ENCODE results near the gene RPS27L. TPM values are rescaled to one million over a fixed set of nuclear protein-coding genes. Genes with fewer than 3 reads are reported as not detected.

The RPS27L gene
- total RNA-seq, 4 donors from 2014 or later = 23.7 to 89.6 (median 43.8) TPM

GRCh38 chr15:63194880-63195568, 37.7 kb upstream of the RPS27L start:
- TF ChIP-seq POLR2A (IDR thresholded peaks at IDR 0.05) (no peak), CTCF (IDR thresholded peaks at IDR 0.05) (no peak)
- intact Hi-C loops (cut with DNase I) = no loop called here
- WGBS, 2 donors = 66 to 78% methylated on average over 4 of the region's 4 CpGs
- Histone ChIP-seq H3K4me3 (peak overlapping the region in 1 of 4 donors; percentile 1), H3K27me3 (no peaks in the 10 kb centered on the region), H3K9me3 (no peaks in the 10 kb centered on the region), H3K27ac (peak overlapping the region in 3 of 4 donors; percentile 36 to 44 (median 40)), H3K36me3 (no peaks in the 10 kb centered on the region), H3K4me1 (peaks cover 14 to 81% (median 18%) of the 10 kb centered on the region in 3 donors)
- no peak for DNase-seq

- no peaks in the 10 kb centered on the region for H3K36me3 ChIP-seq
- peaks cover 14 to 85% (median 18%) of the 10 kb centered on the region in 3 donors for H3K4me1 ChIP-seq
- H3K27me3 ChIP-seq = no peaks in the 10 kb centered on the region
- intact Hi-C loops (cut with DNase I) = no loop called here
- TF ChIP-seq CTCF (IDR thresholded peaks at IDR 0.05) = no peak
- no peak for DNase-seq
- H3K4me3 ChIP-seq = peak overlapping the region in 1 of 4 donors; percentile 7
- peak overlapping the region in 3 of 4 donors; percentile 40 to 64 (median 44) for H3K27ac ChIP-seq
- H3K9me3 ChIP-seq = no peaks in the 10 kb centered on the region
- WGBS, 2 donors = 74% methylated on average over 4 of the region's 4 CpGs
Measured at GRCh38 chr15:63194302-63194701, 37.0 kb upstream of the RPS27L start.

- H3K4me3 ChIP-seq = peak overlapping the region in 1 of 4 donors; percentile 25
- H3K27ac ChIP-seq = peak overlapping the region in 3 of 4 donors; percentile 3 to 49 (median 28)
- DNase-seq = no peak
- H3K4me1 ChIP-seq = peaks cover 14 to 93% (median 19%) of the 10 kb centered on the region in 3 donors
- WGBS, 2 donors = 75 to 82% methylated on average over 5 of the region's 5 CpGs
- intact Hi-C loops (cut with DNase I) = no loop called here
- H3K36me3 ChIP-seq = no peaks in the 10 kb centered on the region
- TF ChIP-seq POLR2A (IDR thresholded peaks at IDR 0.05) = no peak
- H3K9me3 ChIP-seq = no peaks in the 10 kb centered on the region
- no peaks in the 10 kb centered on the region for H3K27me3 ChIP-seq
Measured at GRCh38 chr15:63192619-63193206, 35.4 kb upstream of the RPS27L start.

- no peaks in the 10 kb centered on the region for H3K9me3 ChIP-seq
- intact Hi-C loops (cut with DNase I) = no loop called here
- H3K36me3 ChIP-seq = no peaks in the 10 kb centered on the region
- no peaks in the 10 kb centered on the region for H3K27me3 ChIP-seq
- 45 to 68% methylated on average over 3 of the region's 3 CpGs for WGBS, 2 donors
- H3K27ac ChIP-seq = peak overlapping the region in 3 of 4 donors; percentile 3 to 91 (median 28)
- peak overlapping the region in 2 of 4 donors; percentile 25 to 83 for H3K4me3 ChIP-seq
- peaks cover 14 to 91% (median 16%) of the 10 kb centered on the region in 3 donors for H3K4me1 ChIP-seq
- no peak for DNase-seq
- TF ChIP-seq CTCF (IDR thresholded peaks at IDR 0.05) (no peak), POLR2A (IDR thresholded peaks at IDR 0.05) (peak in 1 of 4 donors; percentile 20)
Measured at GRCh38 chr15:63191895-63192618, 34.8 kb upstream of the RPS27L start.

- no peaks in the 10 kb centered on the region for H3K36me3 ChIP-seq
- DNase-seq = no peak
- no peak for TF ChIP-seq POLR2A (IDR thresholded peaks at IDR 0.05)
- no peak for TF ChIP-seq CTCF (IDR thresholded peaks at IDR 0.05)
- H3K9me3 ChIP-seq = no peaks in the 10 kb centered on the region
- H3K27me3 ChIP-seq = no peaks in the 10 kb centered on the region
- intact Hi-C loops (cut with DNase I) = no loop called here
- H3K27ac ChIP-seq = peak overlapping the region; percentile 76 to 95 (median 92)
- H3K4me3 ChIP-seq = peak overlapping the region in 3 of 4 donors; percentile 83 to 91 (median 91)
- WGBS, 2 donors = 38 to 55% methylated on average over 3 of the region's 3 CpGs
- H3K4me1 ChIP-seq = peaks cover 10 to 87% (median 15%) of the 10 kb centered on the region in 3 donors
Measured at GRCh38 chr15:63190769-63191649, 33.7 kb upstream of the RPS27L start.

All from esophagus squamous epithelium (tissue), 5 donors.